Right atrium auricular region (tissue), 2 donors: ENCODE measurements around the gene RASAL3. TPM values are rescaled to one million over a fixed set of nuclear protein-coding genes. Genes with fewer than 3 reads are reported as not detected.

ENCODE experiments used
- DNase-seq: peaks from one replicate; pipeline ENCODE4 v3.0.0-alpha.2; 2019; ENCODE audit warnings: low spot score
- H3K27ac ChIP-seq, 2 donors: fragments of 200-600 bp; sonication (generic); 1 replicate in 1 of 2; 2 replicates in 1 of 2; pipeline ENCODE4 v1.5.1; 2016 to 2019
- H3K27me3 ChIP-seq, 2 donors: fragments of 200-600 bp; sonication (generic); one replicate each; pipeline versions ENCODE4 v1.5.1 to v1.6.0; 2017 to 2019
- H3K36me3 ChIP-seq: fragments of 200-600 bp; sonication (generic); one replicate; pipeline ENCODE4 v1.5.1; 2016
- H3K4me1 ChIP-seq, 2 donors: fragments of 200-600 bp; sonication (generic); one replicate each; pipeline versions ENCODE4 v1.5.1 to v1.6.0; 2017 to 2019
- H3K4me3 ChIP-seq, 2 donors: fragments of 200-600 bp; sonication (generic); 1 replicate in 1 of 2; 2 replicates in 1 of 2; pipeline ENCODE4 v1.5.1; 2017 to 2019; ENCODE audit warnings: mild to moderate bottlenecking in 1 of 2, moderate library complexity in 1 of 2
- H3K9me3 ChIP-seq, 2 donors: fragments of 200-600 bp; sonication (generic); one replicate each; pipeline ENCODE4 v1.5.1; 2019
- CTCF ChIP-seq, 2 donors: fragments of 200-600 bp; sonication (generic); IDR thresholded peaks; one replicate each; pipeline ENCODE4 v1.5.1; 2019; ENCODE audit warnings: antibody characterized with exemption in 2 of 2
- total RNA-seq, 2 donors: library from RNA; depleted of rRNA; stranded (reverse); fragments of >200 nt; gene quantifications; one replicate each; pipeline ENCODE4 v1.1.0, GENCODE V29; 2016

RASAL3 gene
- total RNA-seq, 2 donors from 2014 or later: 0.48 to 1.7 TPM

GRCh38 chr19:15431396-15432017 is 32.8 kb downstream of the RASAL3 start:
- H3K9me3 ChIP-seq: no peaks in the 10 kb centered on the region
- peaks cover 0 to 46% of the 10 kb centered on the region in 2 donors for H3K4me1 ChIP-seq
- peak overlapping the region in 1 of 2 donors; percentile 75 for H3K27ac ChIP-seq
- no peaks in the 10 kb centered on the region for H3K27me3 ChIP-seq
- DNase-seq: no peak
- peak overlapping the region; percentile 89 to 97 for H3K4me3 ChIP-seq
- H3K36me3 ChIP-seq: peaks cover 18% of the 10 kb centered on the region
- no peak for TF ChIP-seq CTCF (IDR thresholded peaks at IDR 0.05)

GRCh38 chr19:15430526-15431120 is 33.7 kb downstream of the RASAL3 start:
- peaks cover 0 to 46% of the 10 kb centered on the region in 2 donors for H3K4me1 ChIP-seq

GRCh38 chr19:15429825-15430467 is 34.4 kb downstream of the RASAL3 start:
- Histone ChIP-seq H3K4me3 (no peak overlapping the region), H3K4me1 (peaks cover 0 to 46% of the 10 kb centered on the region in 2 donors), H3K27me3 (no peaks in the 10 kb centered on the region), H3K36me3 (peaks cover 30% of the 10 kb centered on the region), H3K9me3 (no peaks in the 10 kb centered on the region), H3K27ac (no peak overlapping the region)
- no peak for DNase-seq
- TF ChIP-seq CTCF (IDR thresholded peaks at IDR 0.05): no peak

More at GRCh38 chr19:15430526-15431120, 33.7 kb downstream of the RASAL3 start:
- H3K4me3 ChIP-seq: no peak overlapping the region
- peaks cover 24% of the 10 kb centered on the region for H3K36me3 ChIP-seq
- no peak overlapping the region for H3K27ac ChIP-seq
- H3K9me3 ChIP-seq: no peaks in the 10 kb centered on the region
- no peaks in the 10 kb centered on the region for H3K27me3 ChIP-seq
- no peak for DNase-seq
- no peak for TF ChIP-seq CTCF (IDR thresholded peaks at IDR 0.05)

- H3K36me3 ChIP-seq: peaks cover 38% of the 10 kb centered on the region
- peaks cover 0 to 46% of the 10 kb centered on the region in 2 donors for H3K4me1 ChIP-seq
- no peak for TF ChIP-seq CTCF (IDR thresholded peaks at IDR 0.05)
Measured at GRCh38 chr19:15428956-15429824, 35.2 kb downstream of the RASAL3 start.

GRCh38 chr19:15427991-15428471 is 36.3 kb downstream of the RASAL3 start:
- Histone ChIP-seq H3K4me1 (peaks cover 0 to 39% of the 10 kb centered on the region in 2 donors), H3K4me3 (no peak overlapping the region), H3K36me3 (peaks cover 49% of the 10 kb centered on the region), H3K27me3 (no peaks in the 10 kb centered on the region), H3K27ac (no peak overlapping the region), H3K9me3 (no peaks in the 10 kb centered on the region)
- no peak for TF ChIP-seq CTCF (IDR thresholded peaks at IDR 0.05)
- no peak for DNase-seq

More at GRCh38 chr19:15428956-15429824, 35.2 kb downstream of the RASAL3 start:
- no peak overlapping the region for H3K4me3 ChIP-seq
- no peaks in the 10 kb centered on the region for H3K27me3 ChIP-seq
- H3K27ac ChIP-seq: peak overlapping the region in 1 of 2 donors; percentile 32
- H3K9me3 ChIP-seq: no peaks in the 10 kb centered on the region
- no peak for DNase-seq
